Measurements from ENCODE around the gene LTA4H. TPM values are rescaled to one million over a fixed set of nuclear protein-coding genes. Genes with fewer than 3 reads are reported as not detected.
A peak's percentile ranks its signal among the peaks of the same experiment; 100 is the strongest.

The LTA4H gene
- total RNA-seq, 4 donors from 2014 or later, result 36.7 to 46.9 (median 40.6) TPM

DNA sequence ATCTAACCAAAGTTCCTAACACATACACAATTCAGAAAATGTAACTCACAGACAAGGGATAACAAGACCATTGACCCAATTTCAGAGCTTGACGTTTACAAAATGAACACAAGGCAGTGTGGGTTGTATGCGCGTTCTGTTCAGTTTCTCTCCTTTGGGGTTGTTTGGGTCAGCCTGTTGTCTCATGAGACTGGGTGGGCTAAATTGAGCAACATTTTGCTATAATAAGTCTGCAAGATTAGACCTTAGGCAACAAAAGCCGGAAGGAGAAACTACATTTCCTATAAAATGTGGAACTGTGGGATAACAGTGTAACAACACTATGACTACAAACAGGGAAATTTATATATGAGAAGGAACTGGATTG is 18.8 kb upstream of the LTA4H start:
- in situ Hi-C loops (cut with MboI; ENCODE audit: low sequenced_read_pairs in 4 of 4), result loop anchor here in 2 of 4 donors (25.0 kb wide), 2 partner anchors 358 to 458 kb away; partner anchors contain the start of gene CDK17 (in 1 of the 2)

DNA sequence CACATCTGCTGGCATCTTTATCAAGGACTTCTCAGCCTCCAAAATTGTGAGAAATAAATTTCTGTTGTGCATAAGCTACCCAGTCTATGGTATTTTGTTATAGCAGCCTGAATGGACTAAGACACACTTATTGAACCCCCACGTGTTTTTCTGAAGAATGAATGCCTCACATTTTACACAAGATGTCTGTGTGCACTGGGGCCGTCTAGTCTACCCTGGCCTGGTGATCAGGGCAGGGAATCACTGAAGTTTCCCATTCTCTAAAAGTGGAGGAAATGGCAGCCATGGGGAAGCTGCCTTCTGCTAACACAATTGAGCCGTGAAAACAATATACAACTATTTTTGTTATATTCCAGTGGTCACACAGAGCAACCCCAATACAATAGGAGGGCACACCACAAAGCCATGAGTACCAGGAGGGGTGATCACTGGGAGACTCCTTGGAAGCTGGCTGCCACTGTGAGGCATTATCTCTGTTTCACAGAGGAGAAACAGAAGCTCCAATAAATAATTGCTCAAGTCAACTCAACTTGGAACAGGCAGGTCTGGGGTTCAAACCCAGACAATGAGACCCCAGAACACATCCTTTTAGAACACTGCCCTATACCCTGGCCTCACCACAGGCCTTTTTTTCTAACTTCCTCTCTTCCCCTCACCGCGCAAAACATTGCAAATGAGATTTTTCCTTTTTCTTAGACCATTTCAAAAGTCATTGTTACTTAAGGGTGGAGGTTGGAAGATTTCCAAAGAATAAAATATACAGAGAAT is 18.3 kb upstream of the LTA4H start:
- intact Hi-C loops (cut with DNase I; ENCODE audit: low total_unique reads) (no loop called here), in situ Hi-C loops (cut with MboI; ENCODE audit: low sequenced_read_pairs in 4 of 4) (loop anchor here in 2 of 4 donors (25.0 kb wide), 2 partner anchors 359 to 459 kb away; partner anchors contain the start of gene CDK17 (in 1 of the 2))
- TF ChIP-seq POLR2A (IDR thresholded peaks at IDR 0.05), result no peak
- TF ChIP-seq, protein P1, sequence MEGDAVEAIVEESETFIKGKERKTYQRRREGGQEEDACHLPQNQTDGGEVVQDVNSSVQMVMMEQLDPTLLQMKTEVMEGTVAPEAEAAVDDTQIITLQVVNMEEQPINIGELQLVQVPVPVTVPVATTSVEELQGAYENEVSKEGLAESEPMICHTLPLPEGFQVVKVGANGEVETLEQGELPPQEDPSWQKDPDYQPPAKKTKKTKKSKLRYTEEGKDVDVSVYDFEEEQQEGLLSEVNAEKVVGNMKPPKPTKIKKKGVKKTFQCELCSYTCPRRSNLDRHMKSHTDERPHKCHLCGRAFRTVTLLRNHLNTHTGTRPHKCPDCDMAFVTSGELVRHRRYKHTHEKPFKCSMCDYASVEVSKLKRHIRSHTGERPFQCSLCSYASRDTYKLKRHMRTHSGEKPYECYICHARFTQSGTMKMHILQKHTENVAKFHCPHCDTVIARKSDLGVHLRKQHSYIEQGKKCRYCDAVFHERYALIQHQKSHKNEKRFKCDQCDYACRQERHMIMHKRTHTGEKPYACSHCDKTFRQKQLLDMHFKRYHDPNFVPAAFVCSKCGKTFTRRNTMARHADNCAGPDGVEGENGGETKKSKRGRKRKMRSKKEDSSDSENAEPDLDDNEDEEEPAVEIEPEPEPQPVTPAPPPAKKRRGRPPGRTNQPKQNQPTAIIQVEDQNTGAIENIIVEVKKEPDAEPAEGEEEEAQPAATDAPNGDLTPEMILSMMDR (IDR thresholded peaks at IDR 0.05 in 4 of 5, conservative IDR thresholded peaks at IDR 0.05 in 1 of 5), result no peak
- H3K27ac ChIP-seq, result peak overlapping the region; percentile 26 to 62 (median 55)
- ATAC-seq, result peak in 1 of 2 donors; percentile 26
- H3K27me3 ChIP-seq, result no peaks in the 10 kb centered on the region
- peaks cover 0 to 4% of the 10 kb centered on the region in 2 donors for H3K4me1 ChIP-seq
- no peak overlapping the region for H3K4me3 ChIP-seq
- H3K9me3 ChIP-seq, result no peaks in the 10 kb centered on the region
- H3K36me3 ChIP-seq, result no peaks in the 10 kb centered on the region
- DNase-seq, result no peak

More for the DNA sequence above, 18.8 kb upstream of the LTA4H start:
- Histone ChIP-seq H3K9me3 (no peaks in the 10 kb centered on the region), H3K27ac (peak overlapping the region in 3 of 4 donors; percentile 26 to 62 (median 61)), H3K36me3 (no peaks in the 10 kb centered on the region), H3K4me1 (peaks cover 0 to 4% of the 10 kb centered on the region in 2 donors), H3K4me3 (no peak overlapping the region), H3K27me3 (no peaks in the 10 kb centered on the region)
- ATAC-seq (peak; percentile 30 to 60), DNase-seq (no peak)
- intact Hi-C loops (cut with DNase I; ENCODE audit: low total_unique reads), result no loop called here
- TF ChIP-seq POLR2A (IDR thresholded peaks at IDR 0.05), result no peak
- TF ChIP-seq, protein P1 (IDR thresholded peaks at IDR 0.05 in 4 of 5, conservative IDR thresholded peaks at IDR 0.05 in 1 of 5), result no peak

DNA sequence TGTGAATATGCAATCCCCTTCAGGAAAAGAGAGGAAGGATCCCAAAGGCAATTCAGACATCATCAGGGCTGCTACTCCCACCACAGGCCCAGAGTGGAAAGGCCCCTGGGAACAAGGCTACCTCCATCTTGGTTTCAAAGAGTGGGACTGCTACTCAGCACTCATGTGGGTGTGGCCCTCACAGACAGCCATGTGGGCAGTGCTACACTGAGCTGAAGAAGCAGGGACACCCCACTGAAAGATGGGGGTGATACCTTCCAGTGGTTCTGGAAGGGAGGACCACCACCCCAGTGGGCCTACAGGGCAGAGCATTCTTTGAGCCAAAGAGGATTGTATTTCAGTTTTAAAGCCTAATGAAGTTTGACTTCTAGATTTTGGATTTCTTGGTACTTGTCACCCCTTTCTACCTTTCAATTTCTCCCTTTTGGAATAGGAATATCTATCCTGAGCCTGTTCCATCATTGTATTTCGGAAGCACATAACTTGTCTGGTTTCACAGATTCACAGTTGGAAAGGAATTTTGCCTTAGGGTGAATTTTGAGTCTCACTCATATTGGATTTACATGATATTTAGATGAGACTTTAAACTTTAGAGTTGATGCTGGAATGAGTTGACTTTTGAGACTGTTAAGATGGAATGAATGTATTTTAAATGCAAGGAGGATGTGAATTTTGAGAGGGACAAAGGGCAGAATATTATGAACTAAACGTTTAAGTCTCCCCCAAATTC is 16.5 kb upstream of the LTA4H start:
- Histone ChIP-seq H3K4me1 (peaks cover 0 to 4% of the 10 kb centered on the region in 2 donors), H3K27me3 (no peaks in the 10 kb centered on the region), H3K36me3 (no peaks in the 10 kb centered on the region), H3K27ac (no peak overlapping the region), H3K4me3 (no peak overlapping the region), H3K9me3 (no peaks in the 10 kb centered on the region)
- intact Hi-C loops (cut with DNase I; ENCODE audit: low total_unique reads), result no loop called here
- DNase-seq, result no peak
- ATAC-seq, result no peak
- in situ Hi-C loops (cut with MboI; ENCODE audit: low sequenced_read_pairs in 4 of 4), result loop anchor here in 2 of 4 donors (25.0 kb wide), 2 partner anchors 360 to 460 kb away; partner anchors contain the start of gene CDK17 (in 1 of the 2)
- TF ChIP-seq POLR2A (IDR thresholded peaks at IDR 0.05), result no peak
- TF ChIP-seq, protein P1 (IDR thresholded peaks at IDR 0.05 in 4 of 5, conservative IDR thresholded peaks at IDR 0.05 in 1 of 5), result no peak

DNA sequence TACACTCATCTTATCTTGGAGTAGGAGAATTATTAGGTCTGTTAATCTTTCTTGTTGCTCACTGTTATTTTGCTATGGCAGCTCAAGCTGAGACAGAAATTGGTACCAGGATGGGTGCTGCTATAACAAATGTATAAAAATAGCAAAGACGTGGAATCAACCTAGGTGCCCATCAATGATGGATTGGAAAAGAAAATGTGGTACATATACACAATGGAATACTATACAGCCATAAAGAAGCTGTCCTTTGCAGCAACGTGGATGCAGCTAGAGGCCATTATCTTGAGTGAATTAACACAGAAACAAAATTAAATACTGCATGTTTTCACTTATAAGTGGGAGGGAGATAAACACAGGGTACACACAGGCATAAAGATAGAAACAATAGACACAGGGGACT is 14.8 kb upstream of the LTA4H start:
- Histone ChIP-seq H3K36me3 (no peaks in the 10 kb centered on the region), H3K4me3 (no peak overlapping the region), H3K4me1 (peaks cover 0 to 4% of the 10 kb centered on the region in 2 donors), H3K9me3 (no peaks in the 10 kb centered on the region), H3K27me3 (no peaks in the 10 kb centered on the region), H3K27ac (no peak overlapping the region)
- intact Hi-C loops (cut with DNase I; ENCODE audit: low total_unique reads), result no loop called here
- in situ Hi-C loops (cut with MboI; ENCODE audit: low sequenced_read_pairs in 4 of 4), result loop anchor here in 2 of 4 donors (25.0 kb wide), 2 partner anchors 362 to 462 kb away; partner anchors contain the start of gene CDK17 (in 1 of the 2)
- TF ChIP-seq, protein P1 (IDR thresholded peaks at IDR 0.05 in 4 of 5, conservative IDR thresholded peaks at IDR 0.05 in 1 of 5), result no peak
- no peak for TF ChIP-seq POLR2A (IDR thresholded peaks at IDR 0.05)
- ATAC-seq (no peak), DNase-seq (no peak)

Data from gastrocnemius medialis (tissue), 4 donors.